ENCODE measurements around the gene FAM110A.
"Not testable (repeated sequence)": the region's sequence is repeated elsewhere in the genome, so short reads cannot be mapped to it uniquely, and the experiment has no call there.

FAM110A gene

DNA sequence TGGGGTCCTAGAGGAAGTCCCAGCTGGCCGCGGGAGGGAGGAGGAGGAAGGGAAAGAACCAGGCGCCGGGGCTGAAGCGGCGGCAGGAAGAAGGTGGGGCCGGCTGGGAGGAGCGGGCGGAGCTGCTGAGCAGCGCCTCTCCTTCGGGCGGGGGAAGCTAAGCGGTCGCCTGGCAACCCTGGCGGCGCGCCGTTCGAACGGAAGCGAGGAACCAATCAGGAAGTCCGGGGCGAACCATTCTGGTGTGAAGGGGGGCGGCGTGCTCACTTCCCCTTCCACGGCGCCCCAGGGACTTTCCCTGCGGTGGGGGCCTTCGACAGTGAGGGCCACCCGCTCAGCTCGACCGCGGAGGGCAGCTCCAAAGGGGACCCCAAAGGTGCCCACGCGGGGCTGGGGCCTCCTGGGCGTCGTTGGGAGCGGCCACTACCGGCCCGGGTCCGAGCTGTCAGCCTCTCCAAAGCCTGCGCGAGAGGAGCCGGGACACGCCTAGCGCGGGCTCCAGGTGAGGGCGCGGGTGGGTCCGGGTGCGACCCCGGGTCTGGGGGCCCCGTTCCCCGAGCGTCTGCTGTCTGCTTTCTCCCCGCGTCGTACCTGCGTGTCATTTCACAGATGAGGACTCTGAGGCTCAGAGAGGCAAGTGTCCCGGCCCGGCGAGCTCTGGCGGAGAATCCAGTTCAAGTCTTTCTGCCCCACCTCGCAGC, at the start of gene FAM110A:
Gene FAM110A, plus strand, starts transcription at position 266 of the 701 bp plus-strand sequence. CDS start 11,090 bp downstream, outside the sequence.
- DNase-seq = peak; percentile 99

DNA sequence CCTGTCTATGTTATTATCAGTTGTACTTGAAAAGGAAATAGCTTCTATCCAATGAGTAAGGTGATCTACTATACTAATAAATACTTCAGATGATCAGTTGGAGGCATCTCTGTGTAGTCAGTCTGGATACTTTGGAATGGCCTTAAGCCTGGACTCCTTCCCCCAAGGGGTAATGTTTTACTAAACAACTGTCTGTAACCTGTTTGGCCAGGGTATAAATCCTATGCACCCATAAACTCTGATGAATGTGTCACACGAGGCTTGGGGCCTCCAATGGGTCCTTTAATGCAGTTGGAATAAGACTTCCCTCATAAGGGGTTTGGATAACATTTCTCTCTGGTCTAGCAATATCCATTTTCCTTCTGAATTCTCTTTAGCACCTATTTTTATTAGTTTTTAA, 45.7 kb upstream of the FAM110A start:
- no peak for DNase-seq

DNA sequence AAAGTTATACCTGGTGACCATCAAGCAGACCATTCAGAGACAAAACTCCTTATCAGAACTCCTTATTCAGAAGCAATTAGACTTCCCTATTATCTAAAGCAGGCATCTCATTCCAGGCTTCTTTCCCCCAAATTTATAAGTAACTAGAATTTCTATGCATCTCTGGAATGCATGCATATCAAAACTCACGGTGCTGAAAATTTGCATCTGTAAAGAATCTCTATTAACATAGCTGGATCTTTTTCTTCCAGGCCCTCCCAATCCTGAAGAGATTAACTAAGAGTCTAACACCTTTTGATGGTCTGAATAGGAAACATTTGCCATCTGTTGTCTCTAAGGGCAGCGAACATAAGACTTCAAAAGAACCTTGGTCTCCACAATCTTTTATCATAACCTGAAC, 42.5 kb upstream of the FAM110A start:
- no peak for DNase-seq

DNA sequence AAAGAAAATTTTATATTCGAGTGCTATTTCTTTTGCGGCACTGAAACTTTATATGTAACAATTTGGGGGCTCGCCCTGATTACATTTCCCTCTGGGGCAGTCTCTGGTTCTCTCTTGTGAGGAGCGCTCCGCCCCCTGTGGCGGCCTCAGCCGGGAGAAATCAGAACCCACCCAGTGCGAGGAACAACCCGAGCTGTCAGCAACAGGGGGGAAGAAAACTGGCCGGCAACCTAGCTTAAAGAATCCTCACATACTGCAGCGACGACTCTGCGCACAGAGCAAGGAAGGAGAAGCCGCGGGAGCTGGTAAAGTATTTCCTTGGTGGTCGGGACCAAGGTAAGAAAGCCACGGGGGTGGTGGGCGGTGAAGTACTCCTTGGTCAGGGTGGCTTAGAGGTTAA, 41.3 kb upstream of the FAM110A start:
- DNase-seq = no peak

DNA sequence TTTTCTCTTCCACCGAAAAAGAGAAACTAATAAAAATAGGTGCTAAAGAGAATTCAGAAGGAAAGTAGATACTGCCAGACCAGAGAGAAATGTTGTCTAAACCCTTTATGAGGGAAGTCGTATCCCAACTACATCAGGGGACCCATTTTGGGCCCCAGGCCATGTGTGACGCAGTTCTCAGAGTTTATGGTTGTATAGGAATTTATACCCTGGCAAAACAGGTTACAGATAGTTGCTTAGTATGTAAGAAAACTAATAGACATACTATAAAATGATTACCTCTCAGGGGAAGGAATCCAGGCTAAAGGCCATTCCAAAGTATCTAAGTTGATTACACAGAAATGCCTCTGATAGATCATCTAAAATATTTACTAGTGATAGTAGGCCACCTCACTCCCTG, 36.6 kb upstream of the FAM110A start:
- DNase-seq = no peak

DNA sequence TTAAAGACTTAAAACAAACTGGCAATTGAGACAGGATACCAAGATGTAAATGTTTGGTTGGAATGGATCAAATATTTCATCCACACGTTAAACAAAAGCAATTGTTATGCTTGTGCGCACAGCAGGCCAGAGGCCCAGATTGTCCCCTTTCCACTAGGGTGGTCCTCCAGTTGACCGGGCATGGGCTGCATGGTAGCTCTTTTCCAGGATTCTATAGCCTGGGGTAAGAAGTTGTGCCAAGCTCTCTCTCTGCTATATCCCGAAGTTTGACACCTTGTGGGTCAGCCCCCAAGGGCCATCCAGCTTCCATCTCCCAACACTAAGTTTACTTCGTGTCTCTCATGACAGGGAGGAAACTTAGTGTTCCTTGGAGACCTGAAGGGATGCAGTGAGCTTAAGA, 34.8 kb upstream of the FAM110A start:
- not testable (repeated sequence) for DNase-seq

DNA sequence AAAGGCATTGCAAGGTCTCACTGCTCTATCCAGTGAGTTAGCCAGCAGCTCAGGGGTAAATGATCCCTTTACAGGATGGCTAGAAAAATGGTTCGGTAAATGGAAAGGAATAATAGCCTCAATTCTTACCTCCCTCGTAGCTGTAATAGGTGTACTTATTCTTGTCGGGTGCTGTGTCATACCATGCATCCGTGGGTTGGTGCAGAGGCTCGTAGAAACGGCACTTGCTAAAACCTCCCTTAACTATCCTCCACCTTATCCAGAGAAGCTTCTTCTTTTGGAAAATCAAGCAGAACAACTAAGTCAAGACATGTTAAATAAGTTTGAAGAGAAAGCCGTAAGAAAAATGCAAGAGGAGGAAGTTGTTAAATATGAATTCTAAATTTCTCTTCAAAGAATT, 33.5 kb upstream of the FAM110A start:
- not testable (repeated sequence) for DNase-seq

DNA sequence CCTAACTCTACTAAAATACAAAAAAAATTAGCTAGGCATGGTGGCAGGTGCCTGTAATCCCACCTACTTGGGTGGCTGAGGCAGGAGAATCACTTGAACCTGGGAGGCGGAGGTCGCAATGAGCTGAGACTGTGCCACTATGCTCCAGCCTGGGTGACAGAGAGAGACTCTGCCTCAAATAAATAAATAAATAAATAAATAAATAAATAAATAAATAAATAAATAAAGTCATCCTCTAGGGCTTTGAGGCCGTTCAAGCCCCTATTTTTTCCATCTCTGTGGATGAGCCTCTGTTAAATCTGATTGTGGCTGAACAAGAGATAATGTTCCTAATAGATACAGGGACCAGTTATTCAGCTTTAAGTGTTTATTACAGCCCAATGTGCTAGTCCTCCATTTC, 31.8 kb upstream of the FAM110A start:
- no peak for DNase-seq

DNA sequence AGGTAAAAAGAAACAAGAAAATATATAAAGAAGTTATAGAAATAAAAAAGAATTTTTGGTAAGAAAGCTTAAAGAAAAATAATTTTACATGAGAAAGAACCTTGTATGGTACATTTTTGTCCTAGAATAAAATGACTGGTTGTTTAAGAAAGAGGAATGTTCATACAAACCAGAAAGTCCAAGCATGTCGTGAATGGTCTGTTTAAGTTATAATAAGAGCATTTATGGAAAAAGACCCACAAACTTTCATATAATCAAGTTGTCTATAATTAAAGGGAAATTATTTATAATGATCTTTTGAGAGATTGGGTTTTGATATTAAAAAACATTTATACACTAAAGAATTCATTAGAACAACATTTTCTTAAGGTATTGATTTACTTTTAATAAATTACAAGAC, 27.8 kb upstream of the FAM110A start:
- DNase-seq = no peak

DNA sequence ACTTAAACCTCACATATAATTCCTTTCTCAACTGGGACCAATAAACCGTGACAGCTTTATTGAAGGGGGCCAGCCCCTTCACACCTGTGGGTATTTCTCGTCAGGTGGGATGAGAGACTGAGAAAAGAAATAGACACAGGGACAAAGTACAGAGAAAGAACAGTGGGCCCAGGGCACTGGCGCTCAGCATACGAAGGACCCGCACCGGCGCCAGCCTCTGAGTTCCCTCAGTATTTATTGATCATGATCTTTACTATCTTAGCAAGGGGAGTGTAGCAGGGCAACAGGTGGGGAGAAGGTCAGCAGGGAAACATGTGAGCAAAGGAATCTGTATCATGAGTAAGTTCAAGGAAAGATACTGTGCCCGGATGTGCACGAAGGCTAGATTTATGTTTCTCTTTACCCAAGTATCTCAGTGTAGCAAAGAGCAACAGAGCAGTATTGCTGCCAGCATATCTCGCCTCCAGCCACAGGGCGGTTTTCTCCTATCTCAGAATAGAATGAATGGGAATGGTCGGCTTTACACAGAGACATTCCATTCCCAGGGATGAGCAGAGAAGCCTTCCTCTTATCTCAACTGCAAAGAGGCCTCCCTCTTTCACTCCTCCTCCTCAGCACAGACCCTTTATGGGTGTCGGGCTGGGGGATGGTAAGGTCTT, 21.6 kb upstream of the FAM110A start:
- not testable (repeated sequence) for DNase-seq

DNA sequence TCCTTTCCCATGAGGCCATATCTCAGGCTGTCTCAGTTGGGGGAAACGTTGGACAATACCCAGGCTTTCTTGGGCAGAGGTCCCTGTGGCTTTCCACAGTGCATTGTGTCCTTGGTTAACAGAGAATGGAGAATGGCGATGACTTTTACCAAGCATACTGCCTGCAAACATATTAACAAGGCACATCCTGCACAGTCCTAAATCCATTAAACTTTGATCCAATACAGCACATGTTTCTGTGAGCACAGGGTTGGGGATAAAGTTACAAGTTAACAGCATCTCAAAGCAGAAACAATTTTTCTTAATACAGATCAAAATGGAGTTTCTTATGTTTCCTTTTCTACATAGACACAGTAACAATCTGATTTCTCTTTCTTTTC, 21.1 kb upstream of the FAM110A start:
- DNase-seq = not testable (repeated sequence)

DNA sequence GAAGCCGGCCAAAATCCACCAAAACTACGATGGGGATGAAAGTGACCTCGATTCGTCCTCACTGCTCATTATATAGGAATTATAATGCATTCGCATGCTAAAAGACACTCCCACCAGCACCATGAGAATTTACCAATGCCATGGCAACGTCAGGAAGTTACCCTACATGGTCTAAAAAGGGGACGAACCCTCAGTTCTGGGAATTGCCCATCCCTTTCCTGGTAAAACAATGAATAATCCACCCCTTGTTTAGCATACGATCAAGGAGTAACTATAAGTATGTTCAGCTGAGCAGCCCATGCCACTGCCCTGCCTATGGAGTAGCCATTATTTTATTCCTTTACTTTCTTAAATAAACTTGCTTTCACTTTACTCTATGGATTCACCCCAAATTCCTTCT, 20.1 kb upstream of the FAM110A start:
- DNase-seq = no peak

DNA sequence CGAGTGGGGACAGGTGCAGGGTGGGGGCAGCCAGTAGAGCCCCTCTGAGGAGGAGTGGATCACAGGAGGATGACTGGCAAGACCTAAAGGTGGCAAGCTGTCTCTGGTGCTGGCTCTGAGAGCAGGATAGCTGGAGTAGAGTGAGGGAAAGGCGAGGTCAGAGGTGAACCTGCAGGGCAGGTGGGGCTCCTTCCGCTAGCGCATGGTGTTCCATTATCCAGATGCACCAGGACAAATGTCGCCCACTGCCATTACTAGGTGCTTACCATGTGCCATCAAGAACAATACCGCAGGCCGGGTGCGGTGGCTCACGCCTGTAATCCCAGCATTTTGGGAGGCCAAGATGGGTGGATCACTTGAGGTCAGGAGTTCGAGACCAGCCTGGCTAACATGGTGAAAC, 18.3 kb upstream of the FAM110A start:
- no peak for DNase-seq

DNA sequence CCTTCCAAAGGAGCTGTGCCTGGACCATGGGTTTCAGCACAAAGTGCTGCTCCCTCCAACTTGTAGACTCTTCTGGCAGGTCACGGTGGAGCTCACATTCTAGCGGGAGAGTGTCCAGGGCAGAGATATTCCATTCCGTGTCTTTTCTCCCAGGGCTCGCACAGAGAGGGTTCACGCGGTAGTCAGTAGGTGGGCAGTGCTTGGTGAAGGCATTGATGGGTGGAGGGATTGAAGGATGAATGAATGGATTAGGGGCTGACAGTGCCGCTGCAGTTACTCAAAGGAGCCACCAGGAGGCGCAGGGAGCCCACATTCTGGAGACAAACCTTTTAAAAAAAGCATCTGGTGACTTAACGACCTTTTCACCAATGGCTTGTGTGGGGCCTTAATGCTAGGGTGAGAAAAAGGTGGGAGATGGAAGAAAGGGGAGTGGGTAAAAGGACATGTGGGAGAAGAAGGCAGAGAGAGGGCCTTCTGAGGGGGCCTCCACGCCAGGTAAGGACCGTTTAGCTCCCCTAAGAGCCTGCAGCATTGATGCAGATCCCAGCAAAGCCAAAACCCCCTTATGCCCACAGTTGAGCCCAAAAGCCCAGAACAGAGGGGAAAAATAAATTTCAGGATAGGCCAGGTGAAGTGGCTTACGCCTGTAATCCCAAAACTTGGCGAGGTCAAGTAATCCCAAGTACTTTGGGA, 17.5 kb upstream of the FAM110A start:
- peak; percentile 88 for DNase-seq

DNA sequence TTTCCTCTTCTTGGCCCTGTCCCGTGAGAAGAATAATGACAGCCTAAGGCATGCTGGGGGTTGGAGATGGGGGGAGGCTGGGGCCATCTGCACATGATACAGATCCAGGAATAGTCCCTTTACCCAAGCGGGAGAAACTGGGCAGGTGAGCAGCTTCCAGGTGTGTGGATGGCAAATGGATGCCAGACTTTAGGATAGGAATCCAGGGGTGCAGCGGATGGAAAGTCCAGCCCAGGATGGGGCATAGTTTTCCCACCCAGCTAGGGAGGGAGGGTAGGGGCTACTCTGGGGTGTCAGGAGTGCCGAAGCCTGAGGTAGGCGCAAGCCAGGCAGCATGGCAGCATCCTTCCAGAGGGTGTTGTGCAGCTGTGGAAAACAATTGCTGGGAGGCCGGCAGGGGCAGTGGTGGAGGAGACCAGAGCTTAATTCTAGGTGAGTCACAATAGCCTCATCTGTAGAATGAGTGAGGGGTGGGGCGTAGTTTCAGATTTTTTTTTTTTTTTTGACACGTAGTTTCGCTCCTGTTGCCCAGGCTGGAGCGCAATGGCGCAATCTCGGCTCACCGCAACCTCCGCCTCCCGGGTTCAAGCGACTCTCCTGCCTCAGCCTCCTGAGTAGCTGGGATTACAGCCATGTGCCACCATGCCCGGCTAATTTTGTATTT, 15.4 kb upstream of the FAM110A start:
- no peak for DNase-seq

DNA sequence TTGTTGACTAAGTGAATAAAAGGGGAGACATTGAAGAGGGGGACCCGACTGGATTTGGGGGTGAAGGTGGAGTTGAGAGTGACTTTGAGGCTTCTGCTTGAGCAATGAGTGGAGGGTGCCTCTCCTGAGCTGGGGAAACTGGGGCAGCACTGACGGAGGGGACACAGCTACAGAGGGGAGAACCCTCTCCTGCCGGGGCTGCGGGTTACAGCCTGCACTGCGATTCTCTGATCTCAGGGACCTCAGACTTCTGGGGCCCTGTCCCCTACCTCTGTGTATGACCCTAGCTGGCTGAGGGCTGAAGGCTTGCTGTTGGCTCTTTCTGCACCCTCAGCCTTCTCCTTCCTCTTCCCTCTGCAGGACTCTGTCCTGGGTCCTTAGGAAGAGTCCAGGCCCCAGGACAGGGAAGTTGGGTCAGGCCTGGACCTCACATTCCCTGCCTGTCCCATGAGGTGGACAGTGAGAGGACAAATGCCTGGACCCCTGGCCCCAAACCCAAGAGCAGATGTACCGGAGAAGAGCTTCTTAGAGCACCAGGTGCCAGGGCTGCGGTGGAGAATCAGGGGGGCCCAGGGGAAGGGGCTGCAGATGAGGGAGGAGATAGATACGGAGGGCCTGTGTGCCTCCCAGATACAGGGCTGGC, 13.7 kb upstream of the FAM110A start:
- no peak for DNase-seq

DNA sequence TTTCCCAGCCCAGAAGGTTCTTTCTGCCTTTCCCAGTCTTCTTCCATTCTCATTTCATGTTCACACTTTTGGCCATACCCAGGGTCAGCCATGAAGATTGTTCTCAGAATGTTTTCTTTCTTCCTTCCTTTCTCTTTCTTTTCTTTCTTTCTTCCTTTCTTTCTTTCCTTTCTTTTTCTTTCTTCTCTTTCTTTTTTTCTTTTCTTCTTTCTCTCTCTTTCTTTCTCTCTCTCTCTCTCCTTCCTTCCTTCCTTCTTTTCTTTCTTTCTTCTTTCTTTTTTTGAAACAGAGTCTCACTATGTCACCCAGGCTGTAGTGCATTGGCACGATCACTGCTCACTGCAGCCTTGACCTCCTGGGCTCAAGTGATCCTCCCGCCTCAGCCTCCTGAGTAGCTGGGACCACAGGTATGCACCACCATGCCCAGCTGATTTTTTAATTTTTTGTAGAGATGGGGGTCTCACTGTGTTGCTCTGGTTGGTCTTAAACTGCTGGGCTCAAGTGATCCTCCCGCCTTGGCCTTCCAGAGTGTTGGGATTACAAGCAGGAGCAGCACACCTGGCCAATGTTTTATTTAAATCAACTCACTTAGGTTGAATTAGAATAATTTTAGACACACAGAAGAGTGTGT, 13.1 kb upstream of the FAM110A start:
- no peak for DNase-seq

DNA sequence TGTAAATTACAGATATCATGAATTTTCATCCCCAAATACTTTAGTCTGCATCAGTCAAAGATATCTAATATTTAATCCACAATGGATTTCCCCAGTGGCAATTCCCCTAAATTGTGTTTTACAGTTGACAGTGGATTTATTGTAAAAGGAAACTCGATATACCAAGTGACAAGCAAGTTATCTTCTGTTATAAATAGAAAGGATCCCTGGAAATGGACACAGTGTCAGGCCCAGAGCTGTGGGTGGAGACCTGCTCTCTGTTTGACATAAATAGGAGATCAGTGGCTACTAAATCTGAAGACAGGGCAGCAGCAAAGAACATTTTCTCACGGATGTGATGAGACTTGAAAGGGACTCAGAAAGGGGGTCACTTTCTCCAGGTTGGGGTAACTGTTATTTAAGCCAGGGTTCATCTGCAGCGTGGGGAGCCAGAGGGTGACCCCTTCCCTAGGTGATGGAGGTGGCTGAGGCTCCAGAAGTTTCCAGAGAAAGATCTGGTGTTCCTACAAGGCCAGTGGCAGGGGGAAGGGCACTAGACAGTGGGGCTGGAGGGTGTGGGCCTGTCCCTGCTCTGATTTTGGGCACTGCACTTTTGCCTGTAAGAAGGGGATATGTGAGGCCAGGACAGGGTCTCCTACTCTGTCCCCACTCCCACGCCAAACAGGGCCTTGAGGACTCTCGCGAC, 12.3 kb upstream of the FAM110A start:
- no peak for DNase-seq

DNA sequence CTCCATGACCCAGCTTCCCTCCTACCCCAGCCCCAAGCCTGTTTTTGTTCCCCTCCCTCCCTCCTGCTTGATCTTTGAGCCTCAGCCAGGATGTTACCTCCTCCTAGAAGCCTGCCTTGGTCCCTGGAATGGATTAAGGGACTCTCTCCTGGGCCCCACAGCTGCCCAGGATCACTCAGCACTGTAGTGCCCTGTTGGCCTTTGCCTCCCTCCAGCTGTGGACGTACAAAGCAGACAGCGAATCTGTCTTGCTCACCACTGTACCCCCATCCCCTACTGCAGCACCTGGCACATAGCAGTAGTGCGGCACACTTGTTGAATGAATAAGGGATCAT, 11.8 kb upstream of the FAM110A start:
- DNase-seq = no peak

DNA sequence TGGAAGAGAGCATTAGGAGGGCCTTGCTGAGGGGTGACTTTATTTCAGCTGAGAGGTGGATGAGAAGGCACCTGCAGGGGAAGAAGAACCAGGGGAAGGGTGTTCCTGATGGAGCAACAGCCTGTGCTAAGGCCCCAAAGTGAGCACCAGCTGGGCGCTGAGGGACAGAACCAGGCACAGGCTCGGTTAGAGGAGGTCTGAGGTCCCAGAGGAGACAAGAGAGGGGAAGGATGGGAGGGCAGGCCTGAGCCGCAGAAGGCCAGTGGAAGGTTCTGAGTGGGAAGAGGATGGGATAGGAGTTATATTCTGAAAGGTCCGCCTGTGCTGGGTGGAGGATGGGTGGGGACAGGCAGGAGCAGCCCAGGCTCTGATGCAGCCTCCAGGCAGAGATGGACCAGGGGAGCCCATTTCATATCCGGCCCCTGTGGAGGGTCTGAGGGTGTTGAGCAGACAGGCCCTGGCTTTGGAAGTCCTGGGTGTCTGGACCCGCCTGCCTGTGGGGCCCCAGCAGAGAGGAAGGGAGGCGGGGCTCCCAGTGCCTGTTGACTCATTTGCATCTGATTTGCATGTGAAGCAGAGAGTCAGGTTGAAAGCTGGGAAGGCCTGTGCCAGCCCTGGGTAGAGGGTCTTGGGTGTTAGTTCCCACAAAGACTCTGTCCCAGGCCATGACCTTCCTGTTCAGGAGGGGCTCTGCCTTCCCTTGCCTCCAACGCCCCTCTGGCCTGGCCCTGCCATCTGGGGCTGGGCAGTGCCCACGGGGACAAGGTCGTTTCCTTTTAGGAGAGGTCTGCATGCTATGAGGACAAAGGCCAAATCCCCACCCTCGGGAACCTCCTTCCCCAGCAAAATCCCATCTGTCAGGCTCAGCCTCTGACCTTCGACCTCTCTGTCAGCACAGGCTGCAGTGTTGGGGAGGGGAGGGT, 10.6 kb upstream of the FAM110A start:
- DNase-seq = peak; percentile 49

DNA sequence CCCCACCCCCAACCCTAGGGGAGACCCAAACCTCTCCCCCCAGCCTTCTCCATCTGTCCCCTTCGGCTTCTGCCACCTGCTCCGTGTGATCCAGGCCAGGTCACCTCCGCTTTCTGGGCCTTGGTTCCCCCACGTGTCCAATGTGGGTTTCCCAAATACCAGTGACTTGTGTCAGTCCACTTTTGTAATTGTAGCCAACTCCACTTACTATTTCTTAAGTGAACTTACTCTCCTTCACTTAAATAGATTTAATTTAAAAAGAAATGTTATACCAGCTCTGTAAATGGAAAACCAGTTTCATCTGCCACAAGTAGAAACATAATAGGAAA, 10.0 kb upstream of the FAM110A start:
- no peak for DNase-seq

Data from activated effector memory CD4-positive, alpha-beta T cell treated with anti-CD3 and anti-CD28 coated beads, Interleukin-2, amount 50 U/mL, for 16 hours (primary cell).